MV-4-11 (cell line): ENCODE measurements around the gene MPPED2.
A peak's percentile ranks its signal among the peaks of the same experiment; 100 is the strongest.

Experiments used
- DNase-seq: peaks from one replicate; lab custom pipeline; 2025; lab: John Stamatoyannopoulos, UW

MPPED2 gene

GRCh38 chr11:30420233-30420787 lies 165.8 kb downstream of the MPPED2 start:
- DNase-seq, result no peak

- DNase-seq, result no peak
Measured at GRCh38 chr11:30414806-30415205, 171.3 kb downstream of the MPPED2 start.

- no peak for DNase-seq
Measured at GRCh38 chr11:30414244-30414643, 171.9 kb downstream of the MPPED2 start.

GRCh38 chr11:30412509-30412908 lies 173.6 kb downstream of the MPPED2 start:
- no peak for DNase-seq

GRCh38 chr11:30411383-30411782 lies 174.8 kb downstream of the MPPED2 start:
- no peak for DNase-seq

- no peak for DNase-seq
Measured at GRCh38 chr11:30406978-30407762, 179.0 kb downstream of the MPPED2 start.

GRCh38 chr11:30405385-30405784 lies 180.8 kb downstream of the MPPED2 start:
- no peak for DNase-seq

GRCh38 chr11:30404136-30404535 lies 182.0 kb downstream of the MPPED2 start:
- DNase-seq, result no peak

GRCh38 chr11:30395751-30396150 lies 190.4 kb downstream of the MPPED2 start:
- no peak for DNase-seq

- DNase-seq, result no peak
Measured at GRCh38 chr11:30393012-30393411, 193.1 kb downstream of the MPPED2 start.

- DNase-seq, result peak; percentile 4
Measured at GRCh38 chr11:30392221-30392784, 193.8 kb downstream of the MPPED2 start.

- DNase-seq, result no peak
Measured at GRCh38 chr11:30388957-30389356, 197.2 kb downstream of the MPPED2 start.

GRCh38 chr11:30387891-30388861 lies 198.0 kb downstream of the MPPED2 start:
- no peak for DNase-seq

GRCh38 chr11:30381879-30382278 lies 204.3 kb downstream of the MPPED2 start:
- no peak for DNase-seq

- DNase-seq, result no peak
Measured at GRCh38 chr11:30380846-30381245, 205.3 kb downstream of the MPPED2 start.

GRCh38 chr11:30377347-30377746 lies 208.8 kb downstream of the MPPED2 start:
- no peak for DNase-seq

GRCh38 chr11:30370164-30370563 lies 216.0 kb downstream of the MPPED2 start:
- no peak for DNase-seq

- DNase-seq, result no peak
Measured at GRCh38 chr11:30368394-30368793, 217.8 kb downstream of the MPPED2 start.

- no peak for DNase-seq
Measured at GRCh38 chr11:30365793-30366517, 220.2 kb downstream of the MPPED2 start.

GRCh38 chr11:30364837-30365482 lies 221.2 kb downstream of the MPPED2 start:
- no peak for DNase-seq
